Ovary (tissue), 3 donors: ENCODE data around the gene HPS5.
"Not testable (repeated sequence)": the region's sequence is repeated elsewhere in the genome, so short reads cannot be mapped to it uniquely, and the experiment has no call there.

Source experiments
- EP300 ChIP-seq: sonication (generic); formaldehyde crosslinking; IDR thresholded peaks from one replicate; pipeline ENCODE4 v1.6.1; 2017; ENCODE audit warnings: antibody characterized with exemption
- POLR2A ChIP-seq: fragments of 450-650 bp; IDR thresholded peaks from one replicate; pipeline ENCODE4 v1.6.1; 2017; ENCODE audit warnings: antibody characterized with exemption, mild to moderate bottlenecking, moderate library complexity
- TF ChIP-seq, protein P1 (sequence below), 3 donors: fragments of 450-650 bp in 2 of 3; fragments of 200-600 bp in 1 of 3; IDR thresholded peaks; one replicate each; pipeline versions ENCODE4 v1.5.1 to v1.8.0; 2016 to 2022; ENCODE audit warnings: antibody characterized with exemption in 3 of 3, mild to moderate bottlenecking in 1 of 3
- donor health status: DM: no; HTN: no; CAD: no.

DNA sequence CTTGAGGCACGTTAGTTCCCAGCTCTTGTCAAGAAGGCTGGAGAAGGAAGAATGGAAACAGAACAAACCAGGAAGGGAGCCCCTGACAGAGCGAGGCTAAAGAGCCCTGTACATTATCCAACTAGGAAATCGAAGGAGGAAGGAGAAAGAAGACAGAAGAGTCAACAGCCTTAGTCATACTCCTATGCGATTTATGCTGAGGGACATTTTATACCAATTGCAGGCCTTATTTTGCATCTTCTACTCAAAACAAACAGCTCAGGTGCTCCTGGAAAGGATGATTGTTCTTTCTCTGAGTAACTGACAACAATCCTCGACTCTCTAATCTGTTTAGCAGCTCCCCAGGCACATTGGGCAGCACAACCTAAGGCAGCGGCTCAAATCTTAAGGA is 74.8 kb downstream of the HPS5 start:
- not testable (repeated sequence) for TF ChIP-seq POLR2A, EP300
- TF ChIP-seq, protein P1, sequence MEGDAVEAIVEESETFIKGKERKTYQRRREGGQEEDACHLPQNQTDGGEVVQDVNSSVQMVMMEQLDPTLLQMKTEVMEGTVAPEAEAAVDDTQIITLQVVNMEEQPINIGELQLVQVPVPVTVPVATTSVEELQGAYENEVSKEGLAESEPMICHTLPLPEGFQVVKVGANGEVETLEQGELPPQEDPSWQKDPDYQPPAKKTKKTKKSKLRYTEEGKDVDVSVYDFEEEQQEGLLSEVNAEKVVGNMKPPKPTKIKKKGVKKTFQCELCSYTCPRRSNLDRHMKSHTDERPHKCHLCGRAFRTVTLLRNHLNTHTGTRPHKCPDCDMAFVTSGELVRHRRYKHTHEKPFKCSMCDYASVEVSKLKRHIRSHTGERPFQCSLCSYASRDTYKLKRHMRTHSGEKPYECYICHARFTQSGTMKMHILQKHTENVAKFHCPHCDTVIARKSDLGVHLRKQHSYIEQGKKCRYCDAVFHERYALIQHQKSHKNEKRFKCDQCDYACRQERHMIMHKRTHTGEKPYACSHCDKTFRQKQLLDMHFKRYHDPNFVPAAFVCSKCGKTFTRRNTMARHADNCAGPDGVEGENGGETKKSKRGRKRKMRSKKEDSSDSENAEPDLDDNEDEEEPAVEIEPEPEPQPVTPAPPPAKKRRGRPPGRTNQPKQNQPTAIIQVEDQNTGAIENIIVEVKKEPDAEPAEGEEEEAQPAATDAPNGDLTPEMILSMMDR (IDR thresholded peaks at IDR 0.05) = not testable (repeated sequence)
